DND-41 (cell line): ENCODE results near the gene INAFM2.

Experiments
- ATAC-seq: fragments of 200-7000 bp; cut with Tn5 transposase; 3 replicates; pipeline ENCODE4 v1.9.1; 2021; ENCODE audit warnings: low read depth; ENCODE audit not compliant: insufficient read depth
- DNase-seq: peaks from one replicate; pipeline ENCODE4 v3.0.0-alpha.2; 2020
- H2AFZ ChIP-seq: 2 replicates; pipeline ENCODE4 v1.6.0; 2012; ENCODE audit warnings: low read depth, low read length
- H3K27ac ChIP-seq: 2 replicates; pipeline ENCODE4 v1.5.1; 2012; ENCODE audit warnings: low read length, inconsistent platforms
- H3K27me3 ChIP-seq: fragments of 200-600 bp; sonication (generic); 2 replicates; pipeline ENCODE4 v1.6.0; 2012; ENCODE audit warnings: low read length, mild to moderate bottlenecking, inconsistent platforms; ENCODE audit not compliant: insufficient read depth, poor library complexity
- H3K36me3 ChIP-seq: 2 replicates; pipeline ENCODE4 v1.5.1; 2012; ENCODE audit warnings: low read length, inconsistent platforms; ENCODE audit not compliant: insufficient read depth
- H3K4me1 ChIP-seq: 2 replicates; pipeline ENCODE4 v1.5.1; 2012; ENCODE audit warnings: mild to moderate bottlenecking, low read length; ENCODE audit not compliant: insufficient read depth
- H3K4me2 ChIP-seq: 2 replicates; pipeline ENCODE4 v1.6.0; 2012; ENCODE audit warnings: mild to moderate bottlenecking, moderate library complexity, low read length, inconsistent platforms; ENCODE audit not compliant: insufficient read depth
- H3K4me3 ChIP-seq, 2 experiments: fragments of 200-600 bp in 1 of 2; shearing (Covaris generic) in 1 of 2; 2 replicates each; pipeline ENCODE4 v1.5.1; 2012 to 2016; ENCODE audit warnings: inconsistent platforms in 2 of 2, low read length in 2 of 2, mild to moderate bottlenecking in 2 of 2, low read depth in 1 of 2, moderate library complexity in 1 of 2
- H3K79me2 ChIP-seq: 2 replicates; pipeline ENCODE4 v1.6.0; 2012; ENCODE audit warnings: low read length, inconsistent platforms; ENCODE audit not compliant: insufficient read depth
- H3K9ac ChIP-seq: 2 replicates; pipeline ENCODE4 v1.6.0; 2012; ENCODE audit warnings: low read depth, mild to moderate bottlenecking, inconsistent platforms, low read length, moderate library complexity
- H3K9me3 ChIP-seq: 2 replicates; pipeline ENCODE4 v1.5.1; 2012; ENCODE audit warnings: low read length, moderate library complexity, mild to moderate bottlenecking, inconsistent platforms; ENCODE audit not compliant: insufficient read depth, severe bottlenecking
- H4K20me1 ChIP-seq: 2 replicates; pipeline ENCODE4 v1.6.0; 2012; ENCODE audit warnings: low read length; ENCODE audit not compliant: insufficient read depth
- EZH2 ChIP-seq: IDR thresholded peaks from 3 replicates; pipeline ENCODE4 v1.6.1; 2012; ENCODE audit warnings: borderline replicate concordance, low read depth, mild to moderate bottlenecking, moderate library complexity, low read length, inconsistent platforms; ENCODE audit not compliant: severe bottlenecking
- TF ChIP-seq, protein P1 (sequence below): IDR thresholded peaks from 2 replicates; pipeline ENCODE4 v1.5.1; 2012; ENCODE audit warnings: borderline replicate concordance, low read length, moderate library complexity, mild to moderate bottlenecking; ENCODE audit not compliant: poor library complexity, severe bottlenecking; ENCODE audit errors: extremely low read depth

INAFM2 gene

GRCh38 chr15:40334941-40335795 is 11.7 kb downstream of the INAFM2 start:
- Histone ChIP-seq H4K20me1 (no peaks in the 10 kb centered on the region), H3K9ac (no peak overlapping the region), H3K36me3 (no peaks in the 10 kb centered on the region), H2AFZ (no peak overlapping the region), H3K27me3 (no peaks in the 10 kb centered on the region), H3K4me2 (0 out of 2 replicates have a peak overlapping the region, but pooled peaks have one; percentile 44), H3K4me3 (no peak overlapping the region), H3K4me1 (peaks cover 31% of the 10 kb centered on the region), H3K9me3 (no peaks in the 10 kb centered on the region), H3K79me2 (no peaks in the 10 kb centered on the region), H3K27ac (peak overlapping the region; percentile 26; the same call in 1 of the 2 replicates)
- no peak for ATAC-seq
- no peak for DNase-seq
- TF ChIP-seq, protein P1, sequence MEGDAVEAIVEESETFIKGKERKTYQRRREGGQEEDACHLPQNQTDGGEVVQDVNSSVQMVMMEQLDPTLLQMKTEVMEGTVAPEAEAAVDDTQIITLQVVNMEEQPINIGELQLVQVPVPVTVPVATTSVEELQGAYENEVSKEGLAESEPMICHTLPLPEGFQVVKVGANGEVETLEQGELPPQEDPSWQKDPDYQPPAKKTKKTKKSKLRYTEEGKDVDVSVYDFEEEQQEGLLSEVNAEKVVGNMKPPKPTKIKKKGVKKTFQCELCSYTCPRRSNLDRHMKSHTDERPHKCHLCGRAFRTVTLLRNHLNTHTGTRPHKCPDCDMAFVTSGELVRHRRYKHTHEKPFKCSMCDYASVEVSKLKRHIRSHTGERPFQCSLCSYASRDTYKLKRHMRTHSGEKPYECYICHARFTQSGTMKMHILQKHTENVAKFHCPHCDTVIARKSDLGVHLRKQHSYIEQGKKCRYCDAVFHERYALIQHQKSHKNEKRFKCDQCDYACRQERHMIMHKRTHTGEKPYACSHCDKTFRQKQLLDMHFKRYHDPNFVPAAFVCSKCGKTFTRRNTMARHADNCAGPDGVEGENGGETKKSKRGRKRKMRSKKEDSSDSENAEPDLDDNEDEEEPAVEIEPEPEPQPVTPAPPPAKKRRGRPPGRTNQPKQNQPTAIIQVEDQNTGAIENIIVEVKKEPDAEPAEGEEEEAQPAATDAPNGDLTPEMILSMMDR, result no peak
- no peak for TF ChIP-seq EZH2

DNA sequence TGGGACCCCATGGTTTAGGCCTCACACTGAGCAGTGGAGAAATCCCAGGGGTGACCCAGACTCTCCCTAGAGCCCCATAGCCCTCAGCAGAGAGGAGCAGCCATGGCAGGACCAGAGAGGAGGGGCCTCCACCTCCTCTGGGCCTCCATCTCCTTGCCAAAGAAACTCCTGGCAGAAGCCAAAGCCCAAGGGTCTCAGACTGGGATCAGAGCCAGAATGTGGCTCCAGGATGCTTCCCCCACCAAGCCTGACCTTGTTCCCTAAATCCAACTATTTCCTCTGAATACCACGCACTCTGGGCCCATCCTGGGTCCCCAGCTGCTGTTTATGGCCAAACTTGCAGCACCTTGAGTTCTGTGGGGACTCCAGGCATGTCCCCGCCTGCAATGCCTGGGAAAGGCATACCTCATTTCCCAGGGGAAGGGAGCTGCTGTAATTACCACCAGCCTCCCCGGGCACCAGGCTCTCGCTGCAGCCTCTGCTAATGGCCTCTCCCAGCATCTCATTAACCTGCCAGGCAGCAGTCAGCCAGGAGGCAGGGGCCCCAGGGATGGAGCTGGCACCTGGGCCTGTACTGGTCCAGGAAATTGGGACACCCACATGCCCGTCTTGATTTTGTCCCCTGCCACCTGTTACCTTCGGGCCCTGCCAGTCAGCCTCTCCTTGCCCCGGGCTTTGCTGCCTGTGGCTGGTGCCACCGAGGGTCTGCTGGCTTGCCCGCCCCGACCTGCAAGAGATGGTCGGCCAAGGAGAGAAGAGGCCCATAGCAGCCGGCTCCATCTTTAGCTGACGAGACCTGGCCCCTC is 12.6 kb downstream of the INAFM2 start:
- Histone ChIP-seq H3K9me3 (no peaks in the 10 kb centered on the region), H3K9ac (no peak overlapping the region), H3K4me3 (no peak overlapping the region), H3K4me2 (no peak overlapping the region), H4K20me1 (no peaks in the 10 kb centered on the region), H3K27ac (no peak overlapping the region), H2AFZ (no peak overlapping the region), H3K36me3 (no peaks in the 10 kb centered on the region), H3K79me2 (no peaks in the 10 kb centered on the region), H3K4me1 (peaks cover 31% of the 10 kb centered on the region), H3K27me3 (no peaks in the 10 kb centered on the region)
- no peak for TF ChIP-seq EZH2
- TF ChIP-seq, protein P1, result no peak
- DNase-seq (no peak), ATAC-seq (no peak)

DNA sequence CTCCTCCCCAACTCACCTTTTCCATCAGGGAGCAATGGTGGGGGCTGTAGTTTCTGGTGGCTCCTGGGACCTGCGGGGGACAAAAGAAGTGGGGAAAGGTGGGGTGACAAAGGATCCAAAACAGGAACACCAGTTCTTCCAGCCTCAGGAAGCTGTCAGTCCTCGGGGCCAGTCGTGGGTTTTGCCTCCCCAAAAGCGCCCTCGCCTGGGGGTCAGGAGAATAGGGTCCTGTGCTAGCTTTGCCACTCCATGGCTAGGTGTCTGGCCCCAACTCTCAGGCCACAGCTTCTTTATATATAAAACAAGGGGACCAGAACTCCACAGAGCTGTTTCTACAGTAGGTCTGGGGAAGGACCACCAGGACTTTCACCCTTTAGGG is 13.2 kb downstream of the INAFM2 start:
- H3K27me3 ChIP-seq, result no peaks in the 10 kb centered on the region
- ATAC-seq (no peak), DNase-seq (no peak)
- H2AFZ ChIP-seq, result no peak overlapping the region
- H3K9ac ChIP-seq, result no peak overlapping the region
- H3K4me1 ChIP-seq, result peaks cover 31% of the 10 kb centered on the region
- no peak overlapping the region for H3K27ac ChIP-seq
- H3K79me2 ChIP-seq, result no peaks in the 10 kb centered on the region
- no peak for TF ChIP-seq EZH2
- TF ChIP-seq, protein P1, result no peak
- no peaks in the 10 kb centered on the region for H4K20me1 ChIP-seq
- H3K36me3 ChIP-seq, result no peaks in the 10 kb centered on the region
- H3K9me3 ChIP-seq, result no peaks in the 10 kb centered on the region
- no peak overlapping the region for H3K4me2 ChIP-seq
- no peak overlapping the region for H3K4me3 ChIP-seq
